GM15510 (cell line): ENCODE measurements around the gene ACAD9.

Experiments
- POLR2A ChIP-seq: IDR thresholded peaks from 3 replicates; pipeline ENCODE4 v1.6.1; 2011; ENCODE audit warnings: borderline replicate concordance; ENCODE audit not compliant: insufficient read length; ENCODE audit errors: extremely low read depth

Gene ACAD9

GRCh38 chr3:128914966-128915645, 35.7 kb downstream of the ACAD9 start:
- TF ChIP-seq POLR2A, result no peak

GRCh38 chr3:128917291-128917690, 37.9 kb downstream of the ACAD9 start:
- TF ChIP-seq POLR2A, result no peak

DNA sequence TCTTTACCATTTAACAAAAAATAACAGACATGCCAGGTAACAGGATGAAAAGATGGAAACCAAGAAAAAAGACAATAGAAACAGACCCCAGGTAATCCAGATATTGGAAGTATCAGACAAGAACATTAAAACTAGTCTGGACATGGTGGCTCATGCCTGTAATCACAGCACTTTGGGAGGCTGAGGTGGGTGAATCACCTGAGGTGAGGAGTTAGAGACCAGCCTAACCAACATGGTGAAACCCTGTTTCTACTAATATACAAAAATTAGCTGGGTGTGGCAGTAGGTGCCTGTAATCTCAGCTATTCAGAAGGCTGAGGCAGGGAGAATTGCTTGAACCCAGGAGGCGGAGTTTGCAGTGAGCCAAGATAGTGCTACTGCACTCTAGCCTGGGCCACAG, 40.6 kb downstream of the ACAD9 start:
- no peak for TF ChIP-seq POLR2A

- TF ChIP-seq POLR2A, result no peak
Observed at GRCh38 chr3:128922804-128923459, 43.5 kb downstream of the ACAD9 start.

- no peak for TF ChIP-seq POLR2A
Observed at GRCh38 chr3:128923576-128923975, 44.2 kb downstream of the ACAD9 start.

GRCh38 chr3:128929364-128929763, 49.9 kb downstream of the ACAD9 start:
- TF ChIP-seq POLR2A, result no peak

DNA sequence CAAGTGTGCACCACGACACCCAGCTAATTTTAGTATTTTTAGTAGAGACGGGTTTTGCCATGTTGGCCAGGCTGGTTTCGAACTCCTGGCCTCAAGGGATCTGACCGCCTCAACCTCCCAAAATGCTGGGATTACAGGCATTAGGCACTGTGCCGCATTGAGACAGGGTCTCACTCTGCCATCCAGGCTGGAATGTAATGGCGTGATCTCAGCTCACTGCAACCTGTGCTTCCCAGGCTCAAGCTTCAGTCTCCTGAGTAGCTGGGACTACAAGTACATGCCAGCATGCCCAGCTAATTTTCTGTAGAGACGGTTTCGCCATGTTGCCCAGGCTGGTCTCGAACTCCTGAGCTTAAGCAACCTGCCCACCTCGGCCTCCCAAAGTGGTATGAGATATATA, 51.6 kb downstream of the ACAD9 start:
- no peak for TF ChIP-seq POLR2A

DNA sequence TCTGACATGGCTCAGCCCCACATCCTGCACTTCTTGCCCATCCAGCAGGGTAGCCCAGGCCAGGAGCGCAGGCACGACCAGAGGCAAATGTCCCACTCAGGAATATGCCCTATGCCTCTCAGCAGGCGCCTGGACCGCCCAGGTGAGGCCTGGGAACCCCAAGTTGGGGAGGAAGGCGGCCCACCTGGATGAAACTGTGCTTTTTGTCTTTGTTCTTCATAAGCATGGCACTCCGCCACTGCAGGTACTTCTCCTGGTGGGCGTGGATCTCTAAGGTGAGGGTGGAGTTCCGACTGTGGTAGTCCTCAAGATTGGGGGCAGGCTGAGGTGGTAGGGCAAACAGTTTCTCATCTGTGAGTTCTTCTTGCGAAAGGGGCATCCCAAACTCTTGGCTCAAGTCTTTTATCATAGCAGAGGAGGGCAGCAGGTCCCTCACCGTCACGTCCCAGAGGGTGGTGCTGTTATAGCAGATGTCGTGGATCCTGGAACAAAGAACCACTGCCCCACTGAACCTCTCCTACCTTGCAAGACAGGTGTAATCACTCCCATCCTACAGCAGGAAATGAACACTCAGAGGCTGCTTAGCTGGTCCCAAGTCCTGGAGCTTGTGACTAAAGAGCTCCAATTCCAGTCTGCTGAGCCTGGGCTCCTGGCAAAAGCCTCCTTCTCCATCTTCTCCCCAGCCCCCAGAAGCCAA, 53.2 kb downstream of the ACAD9 start:
- no peak for TF ChIP-seq POLR2A

DNA sequence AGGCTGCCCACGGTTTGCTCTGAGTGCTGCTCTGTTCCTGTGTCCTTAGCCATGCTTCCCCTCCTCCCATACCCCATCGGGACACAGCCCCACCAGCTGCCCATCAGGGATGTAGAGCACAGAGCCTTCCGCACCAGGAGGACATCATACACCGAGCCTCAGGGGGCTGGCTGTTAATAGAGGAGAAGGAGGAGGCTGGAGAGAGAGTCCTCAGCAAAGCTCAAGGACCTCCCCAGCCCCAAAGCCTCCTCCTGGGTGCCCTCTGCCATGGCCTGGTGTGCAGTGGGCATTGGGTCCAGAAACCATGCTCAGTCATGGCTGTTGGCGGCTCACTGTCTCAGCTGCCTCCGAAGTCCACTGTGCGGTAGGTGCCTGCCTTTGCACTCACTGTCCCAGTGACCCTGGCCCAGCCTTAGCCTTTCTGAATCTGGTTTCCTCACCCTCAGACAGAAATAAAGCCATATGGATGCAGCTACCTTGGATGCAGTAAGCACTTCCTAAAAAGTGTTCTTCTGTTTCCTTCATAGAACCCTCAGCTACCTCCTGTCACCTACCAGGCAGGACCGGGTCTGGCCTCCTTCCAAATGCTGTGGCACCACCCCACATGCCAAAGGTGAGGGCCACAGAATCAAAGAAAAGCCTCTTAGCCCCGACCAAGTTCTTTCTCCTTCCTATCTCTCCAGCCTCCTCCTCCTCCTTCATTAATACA, 53.9 kb downstream of the ACAD9 start:
- TF ChIP-seq POLR2A, result no peak

DNA sequence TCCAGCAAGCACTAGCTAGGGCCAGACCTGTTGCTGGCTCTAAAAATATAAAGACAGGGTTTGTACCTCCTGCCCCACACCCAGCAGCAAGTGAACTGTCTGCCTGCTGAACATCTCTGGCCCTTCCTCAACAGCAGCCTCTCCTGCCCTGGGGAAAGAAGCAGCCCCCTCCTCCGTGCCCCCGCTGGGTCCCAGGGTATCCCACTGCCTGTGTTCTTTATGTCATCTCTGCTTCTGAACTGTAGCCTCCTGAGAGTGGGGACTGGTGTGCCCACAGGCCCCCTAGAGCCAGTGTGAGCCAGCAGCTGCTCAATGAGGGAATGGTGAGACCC, 54.5 kb downstream of the ACAD9 start:
- no peak for TF ChIP-seq POLR2A

DNA sequence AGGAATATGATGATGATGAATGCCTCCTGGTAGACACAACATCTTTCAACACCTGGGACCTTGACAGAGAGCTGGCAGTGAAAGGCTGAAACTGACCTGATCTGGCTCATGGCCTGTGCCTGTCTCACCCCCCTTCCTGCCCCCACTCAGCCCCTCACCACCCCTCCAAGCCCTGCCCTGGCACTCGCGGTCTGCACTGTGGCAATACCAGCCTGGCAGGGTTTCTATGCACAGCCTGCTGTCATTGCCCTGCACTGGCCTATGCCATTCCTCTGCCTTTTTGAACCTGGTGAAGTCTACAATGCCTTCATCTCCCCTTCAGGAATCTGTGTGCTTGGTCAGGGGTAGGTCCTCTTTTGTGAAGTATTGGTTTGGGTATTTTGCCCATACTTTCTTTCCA, 56.5 kb downstream of the ACAD9 start:
- TF ChIP-seq POLR2A, result no peak

DNA sequence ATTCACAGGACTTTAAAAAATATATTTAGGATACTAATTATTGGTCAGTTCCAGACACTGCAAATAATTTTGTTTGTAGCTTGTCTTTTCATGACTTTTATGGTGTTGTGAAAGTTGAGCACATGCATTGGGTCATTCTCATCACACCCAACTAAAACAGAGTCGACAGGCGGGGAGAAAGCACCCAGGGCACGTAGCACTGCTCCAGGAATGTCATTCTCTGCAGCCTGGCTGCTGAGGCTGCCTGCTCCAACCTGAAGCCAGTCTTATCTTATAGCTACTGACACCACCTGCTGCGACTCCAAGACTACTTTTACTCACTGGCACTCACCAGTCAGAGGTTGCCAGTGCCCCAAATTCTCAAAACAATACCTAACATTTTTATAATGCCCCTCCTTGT, 56.9 kb downstream of the ACAD9 start:
- TF ChIP-seq POLR2A, result no peak

- TF ChIP-seq POLR2A, result no peak
Observed at GRCh38 chr3:128940252-128940651, 60.8 kb downstream of the ACAD9 start.

DNA sequence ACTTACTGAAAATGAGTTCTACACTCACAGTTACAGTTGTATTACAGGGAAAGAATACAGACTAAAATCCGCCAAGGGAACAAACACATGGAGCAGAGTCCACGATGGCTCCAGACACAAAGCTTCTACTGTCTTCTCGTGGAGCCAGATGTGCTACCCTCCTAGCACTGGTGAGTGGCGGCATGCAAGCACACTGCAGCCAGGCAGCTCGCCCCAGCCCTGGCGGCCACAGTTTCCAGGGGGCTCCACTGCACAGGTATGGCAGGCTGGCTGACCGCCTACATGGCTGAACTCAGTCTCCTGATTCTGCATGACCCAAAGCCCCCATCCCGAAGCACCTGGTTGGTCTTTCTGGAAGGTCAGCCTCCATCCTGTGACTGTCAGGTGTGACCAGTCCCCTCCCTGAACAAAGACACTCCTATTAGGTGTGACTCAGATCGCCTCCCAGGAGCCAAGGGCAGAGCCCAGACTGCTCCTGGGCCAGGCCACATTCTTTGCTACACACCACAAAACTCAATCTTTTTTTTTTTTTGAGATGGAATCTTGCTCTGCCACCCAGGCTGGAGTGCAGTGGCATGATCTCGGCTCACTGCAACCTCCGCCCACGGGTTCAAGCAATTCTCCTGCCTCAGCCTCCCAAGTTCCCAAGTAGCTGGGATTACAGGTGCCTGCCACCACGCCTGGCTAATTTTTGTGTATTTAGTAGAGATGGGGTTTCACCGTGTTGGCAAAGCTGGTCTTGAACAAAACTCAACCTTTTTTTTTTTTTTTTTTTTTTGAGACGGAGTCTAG, 62.9 kb downstream of the ACAD9 start:
- TF ChIP-seq POLR2A, result no peak
